ACHN (cell line): Measurements from ENCODE around the gene SLAMF1.
"Not testable (repeated sequence)": the region's sequence is repeated elsewhere in the genome, so short reads cannot be mapped to it uniquely, and the experiment has no call there.

Source experiments
- DNase-seq: peaks from one replicate; pipeline ENCODE4 v3.0.0-alpha.2; 2015
- in situ Hi-C: cut with HindIII; loops from 2 replicates; pipeline ENCODE4 v1.10.0; 2017; ENCODE audit warnings: low sequenced_read_pairs, low pct_ligation_motif_present, low pct_unique_long_range_greater_than_20kb

The SLAMF1 gene

DNA sequence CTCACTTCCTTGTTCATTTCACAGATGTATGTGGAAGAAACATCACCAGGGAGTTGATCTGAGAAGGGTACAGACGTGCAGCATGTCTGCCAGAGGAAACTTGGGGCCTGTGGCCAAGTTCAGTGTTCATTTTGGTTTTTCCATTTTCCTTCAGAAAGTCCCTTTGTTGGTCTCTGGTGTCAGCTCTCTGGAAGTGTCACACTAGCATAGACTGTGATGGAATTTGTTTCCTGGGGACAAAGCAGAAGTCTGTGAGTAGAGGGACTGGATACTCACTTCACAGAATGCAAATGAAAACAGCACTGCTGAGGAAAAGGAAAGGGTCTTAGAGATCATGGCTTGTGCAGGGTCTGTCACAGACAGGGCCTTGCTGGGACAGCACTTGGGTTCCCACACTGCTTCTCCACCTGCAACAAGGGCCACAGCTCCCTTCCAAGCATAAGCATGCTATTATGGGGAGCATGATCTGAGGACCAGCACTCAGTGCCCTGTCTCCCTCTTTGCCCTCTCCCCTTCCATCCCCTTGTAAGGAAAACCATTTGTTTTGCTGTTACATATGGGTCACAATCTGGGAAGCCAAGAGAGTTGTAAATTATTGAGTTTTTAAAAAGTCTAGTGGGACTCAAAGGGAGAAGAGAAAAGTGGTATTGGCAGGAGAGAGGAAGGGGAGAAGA is 36.1 kb downstream of the SLAMF1 start:
- no peak for DNase-seq
- in situ Hi-C loops = no loop called here

DNA sequence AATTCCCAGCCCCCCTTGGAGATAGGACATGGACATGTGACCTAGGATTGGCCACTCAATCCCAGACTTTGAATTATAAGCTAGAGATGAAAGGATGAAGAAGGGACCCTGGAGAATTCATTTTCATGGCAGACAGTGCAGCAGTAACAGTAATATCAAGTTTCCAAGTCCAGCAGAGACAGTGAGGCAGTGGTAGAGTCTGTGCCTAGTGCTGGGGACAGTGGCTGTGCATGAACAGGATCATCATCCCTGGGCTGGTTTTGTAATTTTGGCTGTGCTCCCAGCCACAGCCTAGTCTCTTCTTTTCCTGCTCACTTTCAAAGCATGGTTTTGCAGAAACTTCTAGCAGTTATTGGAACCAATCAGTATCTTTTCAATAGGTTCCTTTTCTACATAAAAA is 37.9 kb downstream of the SLAMF1 start:
- no peak for DNase-seq
- in situ Hi-C loops = no loop called here

DNA sequence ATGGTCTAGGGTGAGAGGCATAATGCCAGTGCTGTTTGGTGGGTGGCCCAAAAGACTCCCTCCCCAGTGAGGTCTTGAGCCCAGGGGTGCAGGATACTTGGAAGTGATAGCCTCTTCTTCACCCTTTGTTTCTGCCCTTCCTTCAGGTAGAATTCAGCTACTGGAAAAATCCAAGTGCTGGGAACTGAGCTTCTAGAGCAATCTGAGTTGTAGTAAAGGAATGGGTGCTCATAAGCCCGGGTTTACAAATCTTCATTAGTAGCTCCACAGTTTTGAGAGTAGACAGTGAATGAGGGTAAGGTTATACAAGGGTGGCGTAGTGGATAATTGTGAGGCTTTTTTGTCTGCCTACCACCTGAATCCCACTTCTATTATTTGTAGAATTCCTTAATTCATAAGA is 38.3 kb downstream of the SLAMF1 start:
- DNase-seq = no peak
- in situ Hi-C loops = no loop called here

- in situ Hi-C loops = no loop called here
- DNase-seq = no peak
These were observed 38.8 kb downstream of the SLAMF1 start for GRCh38 chr1:160608057-160608456.

- no peak for DNase-seq
- in situ Hi-C loops = no loop called here
These were observed 39.2 kb downstream of the SLAMF1 start for GRCh38 chr1:160607672-160608032.

GRCh38 chr1:160607011-160607671 is 39.7 kb downstream of the SLAMF1 start:
- in situ Hi-C loops = no loop called here
- DNase-seq = peak; percentile 86

GRCh38 chr1:160606611-160607010 is 40.2 kb downstream of the SLAMF1 start:
- in situ Hi-C loops = no loop called here
- DNase-seq = no peak

GRCh38 chr1:160605792-160606479 is 40.9 kb downstream of the SLAMF1 start:
- no peak for DNase-seq
- in situ Hi-C loops = no loop called here

GRCh38 chr1:160605205-160605604 is 41.6 kb downstream of the SLAMF1 start:
- no peak for DNase-seq
- in situ Hi-C loops = no loop called here

- in situ Hi-C loops = no loop called here
- no peak for DNase-seq
These were observed 49.1 kb downstream of the SLAMF1 start for GRCh38 chr1:160597705-160598104.

GRCh38 chr1:160597051-160597450 is 49.8 kb downstream of the SLAMF1 start:
- in situ Hi-C loops = no loop called here

GRCh38 chr1:160590488-160590887 is 56.4 kb downstream of the SLAMF1 start:
- in situ Hi-C loops = no loop called here
- DNase-seq = no peak

More at GRCh38 chr1:160597051-160597450, 49.8 kb downstream of the SLAMF1 start:
- no peak for DNase-seq

GRCh38 chr1:160588468-160588867 is 58.4 kb downstream of the SLAMF1 start:
- DNase-seq = no peak
- in situ Hi-C loops = no loop called here

- no peak for DNase-seq
- in situ Hi-C loops = no loop called here
These were observed 62.1 kb downstream of the SLAMF1 start for GRCh38 chr1:160584784-160585183.

DNA sequence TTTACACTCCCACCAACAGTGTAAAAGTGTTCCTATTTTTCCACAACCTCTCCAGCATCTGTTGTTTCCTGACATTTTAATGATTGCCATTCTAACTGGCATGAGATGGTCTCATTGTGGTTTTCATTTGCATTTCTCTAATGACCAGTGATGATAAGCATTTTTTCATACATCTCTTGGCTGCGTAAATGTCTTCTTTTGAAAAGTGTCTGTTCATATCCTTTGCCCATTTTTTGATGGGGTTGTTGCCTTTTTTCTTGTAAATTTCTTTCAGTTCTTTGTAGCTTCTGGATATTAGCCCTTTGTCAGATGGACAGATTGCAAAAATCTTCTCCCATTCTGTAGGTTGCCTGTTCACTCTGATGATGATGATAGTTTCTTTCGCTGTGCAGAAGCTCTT is 63.9 kb downstream of the SLAMF1 start:
- DNase-seq, in situ Hi-C loops: not testable (repeated sequence)

DNA sequence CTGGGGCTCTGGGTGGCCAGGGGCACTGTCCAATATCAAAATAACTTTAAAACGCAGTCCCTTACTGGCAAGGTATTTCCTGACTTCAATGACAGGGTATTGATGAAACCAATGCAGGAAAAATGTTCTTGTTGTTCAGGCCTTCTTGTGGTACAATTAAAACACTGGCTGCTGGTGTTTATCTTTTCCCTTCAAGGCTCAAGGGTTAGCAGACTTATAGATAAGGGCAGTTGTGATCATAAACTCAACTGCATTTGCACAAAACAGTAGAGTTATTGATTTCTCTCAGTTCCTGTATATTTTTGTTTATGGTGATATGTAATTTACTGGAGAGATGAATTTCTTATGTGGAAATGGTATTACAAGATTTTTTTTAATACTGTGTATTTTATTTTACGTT is 64.9 kb downstream of the SLAMF1 start:
- no peak for DNase-seq
- in situ Hi-C loops = no loop called here

GRCh38 chr1:160580221-160580812 is 66.5 kb downstream of the SLAMF1 start:
- no peak for DNase-seq
- in situ Hi-C loops = no loop called here

DNA sequence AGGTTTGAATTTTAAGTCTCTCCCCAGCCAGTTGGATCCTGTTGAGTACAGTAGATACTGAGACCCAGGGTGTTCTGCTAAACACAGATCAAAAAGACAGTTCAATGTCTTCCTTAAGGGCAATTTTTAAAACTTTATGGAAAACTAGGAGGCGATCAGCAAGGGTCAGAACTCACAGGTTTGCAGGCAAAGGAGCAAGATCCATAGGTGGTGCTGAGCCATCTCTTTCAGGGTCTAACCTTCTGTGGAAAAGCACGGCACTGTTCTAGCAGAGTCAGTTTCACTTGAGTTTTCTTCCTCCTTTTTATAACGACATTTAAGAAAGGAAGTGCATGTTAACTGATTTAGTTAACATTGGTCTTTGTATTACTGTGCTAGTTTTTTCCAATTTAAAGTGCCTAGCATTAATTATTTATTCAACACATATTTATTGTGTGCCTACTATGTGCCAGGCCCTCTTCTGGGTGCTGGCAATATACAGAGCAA is 67.6 kb downstream of the SLAMF1 start, which contains the start of gene CD84:
CD84 (minus strand) TSS at position 281 of the 486 bp plus-strand sequence; CDS start at position 222, 59 bp downstream.
- in situ Hi-C loops = no loop called here
- no peak for DNase-seq

- in situ Hi-C loops = no loop called here
- no peak for DNase-seq
These were observed 68.2 kb downstream of the SLAMF1 start for GRCh38 chr1:160578525-160579191.
